Femur (tissue), 1 donor: ENCODE data around the gene TNS3.

Experiments used
- DNase-seq: peaks from one replicate; pipeline ENCODE4 v3.0.0-alpha.2; 2017

TNS3 gene

DNA sequence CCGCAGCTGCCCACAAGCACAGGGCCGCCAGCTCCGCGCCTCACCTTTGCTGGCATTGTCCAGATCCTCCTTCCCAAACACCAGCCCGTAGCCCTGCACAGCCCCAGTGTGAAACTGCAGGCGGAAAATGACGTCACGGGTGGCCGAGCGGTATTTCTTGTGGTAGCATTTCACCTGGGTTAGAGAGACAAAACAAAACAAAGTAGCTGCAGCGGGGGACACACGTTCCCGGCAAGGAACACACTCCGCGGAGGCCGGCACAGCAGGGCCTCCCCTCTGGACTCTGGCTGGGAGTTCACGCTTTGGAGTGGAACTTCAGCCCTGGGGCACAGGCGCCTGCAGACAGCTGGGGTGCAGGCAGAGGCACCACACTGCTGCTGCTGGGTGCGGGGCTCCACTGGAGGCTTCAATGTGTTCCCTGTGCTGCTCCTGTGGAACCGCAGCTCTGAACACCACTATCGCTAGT lies 181.1 kb downstream of the TNS3 start:
- peak; percentile 14 for DNase-seq

DNA sequence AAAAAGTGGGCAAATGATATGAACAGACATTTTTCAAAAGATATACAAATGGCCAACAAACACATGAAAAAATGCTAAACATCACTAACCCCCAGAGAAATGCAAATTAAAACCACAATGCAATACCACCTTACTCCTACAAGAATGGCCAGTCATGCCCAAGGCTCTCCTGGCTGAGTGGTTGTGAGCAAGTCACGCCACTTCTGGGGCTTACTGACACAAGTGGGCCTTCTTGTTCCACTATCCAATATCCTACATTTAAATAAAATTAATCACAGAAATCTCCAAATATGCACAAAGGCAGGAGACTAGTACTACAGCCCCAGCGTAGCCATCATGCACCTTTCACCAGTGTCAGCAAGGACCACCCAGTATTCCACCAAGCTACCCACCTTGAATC lies 181.9 kb downstream of the TNS3 start:
- DNase-seq = peak; percentile 3

DNA sequence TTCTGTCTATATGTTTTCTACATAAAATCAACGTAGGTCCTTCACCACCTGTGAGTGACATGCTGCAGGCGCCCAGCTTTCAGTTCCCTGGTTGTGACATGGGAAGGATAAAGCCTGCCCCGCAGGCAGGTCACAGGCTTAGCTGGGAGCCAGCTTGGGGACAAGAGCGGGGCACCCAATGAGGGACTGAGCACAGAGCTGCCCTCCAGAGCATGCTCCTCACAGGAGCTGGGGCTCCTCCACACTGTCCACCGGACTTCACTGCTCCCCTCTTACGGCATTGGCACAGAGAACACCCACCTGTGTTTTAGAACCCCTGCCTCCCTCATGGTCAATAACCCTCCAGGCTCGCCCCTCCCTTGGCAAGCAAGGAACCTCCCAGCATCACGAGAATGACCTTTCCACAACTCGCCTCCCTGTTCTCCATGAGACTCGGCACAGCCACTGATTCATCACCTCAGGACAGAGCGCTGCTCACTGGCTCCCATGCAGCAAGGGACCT lies 187.1 kb downstream of the TNS3 start:
- DNase-seq = peak; percentile 11

DNA sequence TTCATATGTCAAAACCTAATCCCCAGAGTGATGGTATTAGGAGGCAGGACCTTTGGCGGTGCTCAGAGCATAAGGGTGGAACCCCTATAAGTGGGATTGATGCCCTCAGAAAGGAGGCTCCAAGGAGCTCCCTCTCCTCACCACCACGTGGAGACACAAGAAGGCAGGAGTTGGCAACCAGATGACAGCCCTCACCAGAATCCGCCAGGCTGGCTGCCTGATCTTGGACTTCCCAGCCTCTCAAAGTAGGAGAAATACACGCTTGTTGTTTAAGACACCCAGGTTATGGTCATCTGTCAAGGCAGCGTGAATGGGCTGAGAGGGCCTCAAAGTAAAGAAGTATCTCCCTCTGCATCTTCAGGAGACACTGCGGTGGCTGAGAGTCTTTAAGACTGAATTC lies 187.7 kb downstream of the TNS3 start:
- peak; percentile 10 for DNase-seq

DNA sequence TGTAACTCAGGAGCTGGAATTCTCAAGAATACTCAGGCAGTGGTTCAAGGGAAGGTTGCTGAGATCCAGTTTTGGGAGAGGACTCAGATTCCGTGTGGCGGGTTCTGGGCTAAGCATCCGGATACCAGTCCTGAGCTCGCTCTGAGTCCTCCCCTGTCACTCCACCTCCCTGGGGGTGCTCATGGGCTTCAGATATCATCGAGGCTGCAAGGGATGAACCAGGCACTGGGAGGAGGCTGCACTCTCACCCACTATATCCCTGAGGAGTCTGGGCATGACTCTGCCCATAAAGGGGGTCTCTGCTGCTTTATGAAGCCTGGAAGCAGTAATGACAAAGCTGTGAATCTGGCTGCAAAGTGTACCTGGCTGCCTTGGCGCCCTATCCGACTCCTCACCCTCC lies 188.5 kb downstream of the TNS3 start:
- no peak for DNase-seq

DNA sequence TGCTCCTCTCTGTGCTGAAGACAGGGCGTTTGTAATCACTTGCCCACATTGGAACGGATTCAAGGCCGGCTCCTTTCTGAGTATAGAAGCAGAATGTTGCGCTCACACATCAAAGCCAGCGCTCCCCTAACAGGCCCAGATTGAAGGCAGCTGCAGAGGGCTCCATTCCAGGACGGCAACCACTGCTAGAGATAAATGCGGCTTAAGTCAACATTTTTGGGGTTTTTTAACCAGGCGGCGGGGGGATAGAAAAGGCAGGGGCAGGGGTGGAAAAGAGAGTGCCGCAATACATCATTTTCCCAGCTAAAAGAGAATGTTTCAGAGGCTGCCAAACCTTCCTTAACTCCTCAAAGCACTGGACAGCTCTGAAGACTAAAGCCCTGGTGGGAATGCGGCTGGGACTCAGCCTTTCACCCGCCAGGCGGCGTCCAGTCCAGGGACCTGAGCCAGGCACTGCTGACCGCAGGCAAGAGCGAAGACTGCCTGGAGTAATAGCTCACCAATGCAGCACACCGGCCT lies 189.6 kb downstream of the TNS3 start:
- DNase-seq = peak; percentile 91

DNA sequence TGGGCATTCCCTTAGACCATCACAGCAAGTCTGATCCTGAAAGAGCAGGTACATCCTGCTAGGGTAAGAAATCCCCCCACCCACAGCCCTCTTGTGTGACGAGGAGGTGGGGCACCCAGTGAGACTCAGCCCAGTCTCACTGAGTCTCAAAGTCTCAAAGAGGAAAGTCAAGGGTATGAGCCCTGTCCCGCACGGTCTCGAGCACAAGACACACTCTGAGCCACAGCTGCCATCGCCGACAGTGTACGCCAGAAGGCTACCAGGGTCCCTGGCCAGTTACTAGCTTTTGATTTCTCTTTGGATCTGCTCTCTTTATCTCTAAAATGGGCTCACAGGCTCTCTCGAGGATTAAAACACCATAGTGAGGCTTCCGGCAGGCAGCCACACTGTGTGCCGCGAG lies 190.2 kb downstream of the TNS3 start:
- no peak for DNase-seq

DNA sequence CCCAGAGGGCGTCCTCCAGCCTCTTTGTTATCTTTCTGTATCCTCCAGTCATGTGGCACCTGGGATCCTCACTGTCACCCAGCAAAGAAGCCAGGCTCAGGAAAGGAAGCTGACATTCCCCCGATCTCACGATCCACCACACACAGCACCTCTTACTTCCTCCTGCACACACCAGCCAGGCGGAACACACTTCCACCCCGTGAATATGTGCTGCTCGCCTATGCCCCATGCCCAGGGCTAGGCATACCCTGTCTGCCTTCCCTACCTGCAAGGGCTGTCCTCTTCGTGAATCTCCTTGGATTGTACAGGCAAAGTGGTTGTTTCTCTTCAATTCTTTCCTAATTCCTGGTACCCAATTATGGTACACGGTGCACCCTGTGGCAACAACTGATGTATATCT lies 191.0 kb downstream of the TNS3 start:
- no peak for DNase-seq

DNA sequence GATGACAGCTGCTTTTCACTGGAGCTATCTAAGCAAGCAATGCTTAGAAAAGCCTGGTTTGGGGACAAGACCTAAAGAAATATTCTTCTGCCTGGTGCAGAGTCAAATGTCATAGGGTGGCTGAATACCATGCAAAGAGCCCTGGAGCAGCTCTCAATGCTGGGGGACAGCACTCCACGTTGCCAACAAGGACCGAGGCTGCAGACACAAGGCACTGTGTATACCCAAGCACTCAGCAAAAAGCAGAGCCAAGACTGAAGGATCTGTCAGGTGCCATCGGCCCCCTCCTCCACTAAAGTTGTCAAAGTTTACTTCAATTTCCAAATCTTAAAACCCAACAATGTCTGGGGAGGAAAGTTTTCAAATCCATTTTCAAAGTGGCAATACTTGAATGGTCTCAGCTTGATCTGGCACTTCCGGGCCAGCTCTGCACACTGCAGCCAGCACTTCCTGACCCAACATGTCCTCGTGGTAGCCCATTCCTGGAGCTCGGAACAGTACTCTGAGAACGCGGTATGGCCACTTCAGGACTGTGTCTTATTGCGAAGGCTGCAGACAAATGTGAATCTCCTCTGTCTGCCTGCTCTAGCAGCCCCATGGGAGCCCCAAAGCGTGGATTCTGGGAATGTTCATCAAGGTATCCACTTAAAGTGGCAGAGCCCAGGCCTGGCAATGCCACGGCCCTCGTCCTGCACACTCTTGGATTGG lies 191.8 kb downstream of the TNS3 start:
- DNase-seq = no peak

DNA sequence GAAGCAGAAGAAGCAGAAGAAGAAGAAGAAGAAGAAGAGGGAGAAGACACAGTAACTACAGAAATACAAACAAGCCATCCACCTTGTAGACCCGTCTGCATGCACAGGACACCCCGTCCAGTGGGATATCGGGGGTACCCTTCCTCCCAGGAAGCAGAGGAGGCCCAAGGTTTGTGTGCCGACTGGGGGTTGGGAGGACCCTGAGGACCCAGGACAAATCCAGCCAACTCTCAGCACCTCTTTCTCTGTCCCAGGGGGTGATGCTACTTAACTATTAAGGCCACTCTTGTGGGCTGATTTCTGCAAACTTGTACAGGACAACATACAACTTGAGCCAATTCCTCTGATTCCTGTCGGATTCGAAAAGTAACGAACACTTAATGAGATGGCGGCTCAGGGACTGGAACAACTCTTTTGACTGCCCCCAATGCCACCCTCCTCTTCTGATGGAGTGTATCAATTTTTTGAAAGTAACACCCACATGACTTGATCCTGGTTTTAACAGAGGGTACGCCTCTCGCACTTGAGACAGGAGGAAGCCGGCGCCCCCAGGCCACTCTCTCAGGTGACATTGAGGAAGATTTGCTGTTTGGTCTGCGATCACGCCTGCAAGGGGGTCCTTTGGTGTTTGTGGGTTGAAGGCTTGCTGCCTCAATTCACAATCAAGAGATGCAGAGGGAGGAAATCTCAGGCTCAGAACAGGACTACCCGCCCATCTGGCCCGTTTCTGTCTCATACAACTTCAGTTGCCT lies 192.6 kb downstream of the TNS3 start:
- no peak for DNase-seq

DNA sequence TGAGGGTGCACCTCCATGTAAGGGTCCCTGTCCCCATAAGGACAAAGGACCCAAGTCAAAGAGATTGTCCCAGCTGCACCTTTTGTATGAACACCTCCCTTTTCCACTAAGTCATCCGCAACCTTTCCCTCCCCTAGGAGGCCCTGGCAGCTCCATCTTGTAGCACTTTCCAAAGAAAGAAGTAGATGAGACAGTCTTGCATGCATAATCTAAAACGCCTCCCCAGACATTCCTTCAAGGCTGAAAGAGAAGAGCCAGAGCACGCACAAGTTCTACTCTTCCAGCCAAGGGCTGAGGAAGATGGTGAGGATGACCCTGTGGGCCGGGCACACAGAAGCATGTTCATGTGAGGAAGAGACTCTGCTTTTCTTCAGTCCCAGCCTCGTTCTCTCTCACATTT lies 194.4 kb downstream of the TNS3 start:
- DNase-seq = no peak

DNA sequence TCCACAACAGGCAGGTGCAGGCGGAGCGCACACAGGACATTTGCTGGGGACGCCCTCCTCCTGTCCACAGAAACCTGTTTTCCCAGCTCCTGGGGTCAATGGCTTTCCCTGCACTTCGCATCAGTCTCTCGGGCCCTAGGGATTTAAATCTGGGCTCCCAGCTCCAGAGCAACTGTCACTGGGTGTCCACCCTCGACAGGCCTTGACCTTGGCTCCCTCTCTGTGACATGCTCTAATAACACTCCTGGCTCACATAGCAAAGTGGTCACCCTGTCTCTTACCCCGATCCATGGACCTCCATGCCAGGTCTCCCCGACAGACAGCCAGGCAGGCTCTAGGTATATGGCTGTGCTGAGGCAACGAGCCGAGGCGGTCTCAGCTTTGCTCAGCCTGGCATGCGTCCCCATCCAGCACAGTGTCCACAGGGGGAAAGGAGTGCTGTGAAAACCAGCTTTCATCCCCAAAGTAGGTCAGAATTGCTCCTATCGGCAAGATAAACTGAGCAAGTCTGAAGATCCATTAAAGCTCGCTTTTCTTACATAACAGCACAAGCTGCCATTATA lies 195.6 kb downstream of the TNS3 start:
- DNase-seq = no peak

DNA sequence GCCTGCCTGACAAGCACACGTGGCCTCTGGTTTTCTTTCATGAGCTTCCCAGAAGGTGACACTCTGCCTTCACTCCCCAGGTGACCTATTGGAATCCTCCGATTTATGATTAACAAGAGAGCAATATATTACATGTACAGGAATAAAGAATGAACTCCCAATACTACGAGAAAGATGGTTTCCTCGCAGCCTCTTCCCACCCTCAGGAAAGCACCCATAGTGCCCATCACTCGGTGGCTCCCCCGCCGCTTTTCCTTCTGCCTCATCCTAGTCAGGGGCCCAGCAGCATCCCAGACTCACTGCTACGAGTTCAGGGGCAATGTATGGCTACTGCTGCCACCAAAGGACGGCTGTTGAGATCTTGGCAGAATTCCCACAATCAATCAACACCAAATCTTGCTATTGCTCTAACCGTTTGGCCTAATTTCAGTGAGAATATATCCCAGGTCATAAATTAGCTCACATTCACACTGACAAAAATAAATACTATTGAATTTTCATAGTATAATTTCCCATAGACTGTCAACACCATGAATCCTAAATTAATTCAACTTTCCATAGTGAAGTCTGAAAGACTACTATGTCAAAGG lies 196.3 kb downstream of the TNS3 start:
- DNase-seq = no peak

DNA sequence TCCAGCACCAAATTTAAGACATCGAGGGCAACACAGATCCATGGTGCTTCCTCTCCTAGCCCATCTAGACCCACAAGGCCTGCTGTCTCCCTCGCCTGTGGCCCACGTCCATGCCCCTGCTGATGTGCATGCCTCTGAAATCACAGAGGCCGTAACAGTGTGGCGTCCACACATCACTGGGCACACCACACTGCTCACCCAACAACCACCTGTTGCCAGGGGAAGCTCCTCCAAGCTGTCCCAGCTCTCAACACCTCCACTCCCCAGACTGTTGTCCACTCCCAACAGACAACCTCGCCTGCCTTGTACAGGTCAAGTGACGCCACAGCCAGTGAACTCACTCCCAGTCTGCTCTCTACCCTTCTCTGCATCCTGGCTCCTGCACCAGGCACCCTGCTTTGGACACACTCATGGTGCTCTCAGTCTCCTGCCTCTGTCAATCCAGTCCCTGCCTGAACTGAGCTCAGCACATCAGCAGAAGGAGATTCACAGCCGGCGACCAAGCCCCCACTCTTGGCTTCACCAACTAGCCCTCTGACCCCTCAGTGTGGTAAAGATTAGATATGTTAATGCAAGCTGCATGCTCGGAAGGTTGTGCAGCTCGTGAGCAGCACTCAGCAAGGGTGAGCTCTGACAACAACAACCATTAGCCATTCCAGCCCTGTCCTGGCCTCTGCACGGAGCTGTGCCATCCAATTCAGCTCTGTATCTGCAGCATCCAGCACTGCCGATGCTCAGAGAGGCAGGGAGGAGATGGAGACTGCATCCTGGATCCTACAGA lies 197.0 kb downstream of the TNS3 start:
- no peak for DNase-seq

DNA sequence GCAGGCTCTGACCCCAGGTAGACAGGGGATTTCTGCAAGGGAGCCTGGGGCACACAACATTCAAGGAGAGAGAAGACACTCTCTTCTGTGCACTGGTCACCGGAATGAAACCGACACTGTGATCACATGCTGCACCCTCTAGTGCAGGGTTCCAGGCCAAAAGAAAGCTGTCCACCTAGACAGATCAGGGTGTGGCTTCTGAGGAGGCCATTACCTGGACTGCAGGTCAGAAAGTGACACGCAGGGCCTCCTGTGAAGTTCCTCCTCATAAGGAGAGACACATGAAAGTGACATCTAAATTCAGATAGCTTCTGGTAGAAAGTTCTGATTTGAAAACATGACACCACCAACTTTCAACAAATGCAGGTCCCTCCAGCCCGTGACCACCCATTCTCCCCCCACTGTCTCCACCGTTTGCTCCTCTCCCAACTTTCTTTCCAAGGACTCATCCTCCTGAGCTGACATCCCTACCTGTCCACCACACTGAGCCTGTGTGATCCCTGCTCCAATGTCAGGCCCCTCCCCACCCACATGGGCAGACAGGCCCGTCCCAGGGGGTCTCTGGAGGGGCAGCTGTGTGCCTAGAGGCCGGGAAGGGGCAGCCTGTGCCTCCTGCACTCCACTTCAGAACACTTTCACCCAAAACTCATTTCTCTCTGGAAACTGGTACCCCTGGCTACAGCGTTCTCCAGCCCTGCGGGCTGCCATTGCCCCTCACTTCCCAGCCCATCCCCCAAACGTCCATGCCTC lies 198.0 kb downstream of the TNS3 start:
- DNase-seq = no peak

DNA sequence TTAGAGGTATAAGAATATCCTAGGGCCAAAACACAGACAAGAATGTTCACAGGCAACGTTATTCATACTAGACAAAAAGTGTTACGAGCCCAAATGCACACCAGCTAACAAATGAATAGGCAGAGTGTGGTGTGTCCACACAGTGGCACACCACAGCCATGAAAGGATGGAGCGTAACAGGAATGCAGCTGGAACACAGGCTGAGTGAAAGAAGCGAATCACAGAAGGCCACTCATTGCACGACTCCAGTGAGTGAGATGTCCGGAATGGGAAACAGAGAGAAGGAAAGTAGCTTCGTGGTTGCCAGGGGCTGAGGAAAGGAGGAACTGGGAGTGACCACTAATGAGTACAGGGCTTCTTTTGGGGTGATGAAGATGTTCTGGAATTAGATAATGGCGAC lies 198.8 kb downstream of the TNS3 start:
- DNase-seq = peak; percentile 67

DNA sequence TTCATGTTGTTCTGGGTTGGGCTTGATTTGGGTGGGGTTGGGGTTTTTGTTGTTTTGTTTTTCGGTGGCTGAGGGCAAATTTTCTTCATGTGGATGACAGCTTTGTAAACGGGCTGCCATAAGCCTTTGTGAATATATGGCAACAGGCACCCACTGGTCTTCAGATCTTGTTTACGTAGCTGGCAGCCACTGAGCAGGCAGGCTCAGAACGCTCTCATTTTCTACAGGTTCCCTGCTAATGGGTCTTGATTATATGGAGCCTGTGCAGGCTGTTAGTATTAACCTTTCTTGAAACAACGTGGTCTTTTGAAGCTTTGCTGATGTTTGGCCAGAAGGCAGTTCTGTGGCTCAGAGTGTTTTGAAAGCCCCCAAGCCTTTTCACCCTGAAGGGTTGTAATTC lies 199.7 kb downstream of the TNS3 start:
- DNase-seq = no peak

DNA sequence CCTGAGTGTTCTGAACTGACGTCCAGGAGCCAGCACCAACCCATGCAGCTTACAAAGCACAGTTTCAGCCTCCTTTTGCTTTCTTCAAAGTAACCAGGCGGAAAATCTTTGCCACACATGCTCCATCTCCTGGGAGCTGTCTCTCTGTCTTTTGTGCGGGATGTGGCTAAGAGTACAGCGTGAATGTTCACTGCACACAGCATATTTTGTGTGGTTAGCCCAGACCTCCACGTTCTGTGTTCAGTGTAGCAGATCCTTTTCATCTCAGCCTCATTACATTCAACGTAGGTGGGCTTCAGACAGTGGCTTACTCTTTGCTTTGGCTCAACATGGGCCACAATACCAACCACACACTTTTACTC lies 200.8 kb downstream of the TNS3 start:
- no peak for DNase-seq

DNA sequence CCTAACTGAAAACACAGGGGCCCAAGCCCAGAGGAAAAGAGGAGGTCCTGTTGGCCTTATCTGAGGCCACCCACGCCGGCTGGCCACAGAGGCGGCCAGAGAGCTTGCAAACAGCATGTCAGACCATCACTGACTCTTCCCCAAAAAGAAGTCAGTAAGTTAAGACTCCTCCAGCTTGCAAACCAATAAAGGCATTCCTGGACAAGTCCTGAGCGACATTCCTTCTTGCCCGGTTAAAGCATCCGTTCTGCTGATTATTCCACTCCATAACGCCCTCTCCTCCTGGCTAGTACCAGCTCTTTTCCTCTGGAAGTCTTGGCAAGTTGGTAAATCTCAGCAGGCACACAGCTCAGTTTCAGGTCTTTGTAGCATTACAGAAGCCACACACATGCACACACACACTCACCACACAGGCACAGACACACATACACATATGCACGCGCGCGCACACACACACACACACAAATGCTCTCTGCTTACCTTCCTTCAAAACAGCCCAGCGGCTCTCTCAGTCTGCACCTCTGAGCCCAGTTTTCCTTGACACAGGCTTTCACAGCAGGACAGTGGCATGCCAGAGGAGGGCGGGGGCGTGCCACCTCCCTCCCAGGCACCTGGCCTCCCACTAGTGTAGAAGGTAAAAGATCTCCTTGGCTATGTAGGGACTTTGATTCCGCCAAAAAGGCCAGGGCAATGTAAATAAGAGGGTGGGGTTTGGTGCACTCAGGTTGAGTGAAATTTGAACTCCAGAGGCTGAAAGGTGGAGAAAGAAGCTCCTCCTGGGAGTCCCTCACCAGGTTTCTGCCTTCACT lies 201.4 kb downstream of the TNS3 start:
- DNase-seq = peak; percentile 44

DNA sequence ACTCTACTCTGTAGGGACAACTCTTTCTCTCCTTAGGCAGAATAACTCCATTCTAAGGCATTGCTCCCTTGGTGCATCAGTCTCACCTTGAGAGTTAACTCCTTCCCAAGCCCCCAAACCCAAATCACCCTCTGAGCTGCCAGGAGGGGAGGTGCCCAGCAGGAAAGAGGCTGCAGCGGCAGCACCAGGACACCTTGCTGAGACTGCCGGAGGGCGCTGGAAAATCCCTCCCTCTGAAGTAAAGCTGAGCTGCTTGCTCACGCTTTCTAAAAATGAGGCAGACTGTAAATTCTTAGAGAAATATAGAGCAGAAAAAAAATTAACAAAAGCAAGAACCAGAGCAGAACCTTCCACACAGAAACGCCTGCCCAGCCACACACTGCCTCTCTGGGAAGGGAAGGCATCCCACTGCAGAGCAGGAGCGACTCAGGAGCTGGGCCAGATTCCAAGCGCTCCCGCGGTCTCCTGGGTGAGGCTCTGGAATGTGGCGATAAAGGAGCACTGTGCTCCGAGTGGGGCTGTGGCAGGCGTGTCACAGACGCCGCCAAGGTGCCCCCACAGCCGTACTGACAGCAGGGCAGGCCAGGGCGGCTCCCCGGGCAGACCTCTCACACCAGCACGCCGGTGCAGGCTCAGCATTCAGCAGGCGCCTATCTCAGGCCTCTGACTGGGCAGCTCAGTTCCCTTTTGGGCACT lies 202.1 kb downstream of the TNS3 start:
- DNase-seq = peak; percentile 78
